HG03442 (cell line): Measurements from ENCODE around the gene TMTC1.
"Not testable (repeated sequence)": the region's sequence is repeated elsewhere in the genome, so short reads cannot be mapped to it uniquely, and the experiment has no call there.

Experiments used
- ATAC-seq: cut with Tn5 transposase; IDR thresholded peaks from one replicate; pipeline ENCODE4 v1.9.1; 2021; ENCODE audit warnings: mild to moderate bottlenecking, moderate library complexity; ENCODE audit not compliant: unreplicated experiment

The TMTC1 gene

DNA sequence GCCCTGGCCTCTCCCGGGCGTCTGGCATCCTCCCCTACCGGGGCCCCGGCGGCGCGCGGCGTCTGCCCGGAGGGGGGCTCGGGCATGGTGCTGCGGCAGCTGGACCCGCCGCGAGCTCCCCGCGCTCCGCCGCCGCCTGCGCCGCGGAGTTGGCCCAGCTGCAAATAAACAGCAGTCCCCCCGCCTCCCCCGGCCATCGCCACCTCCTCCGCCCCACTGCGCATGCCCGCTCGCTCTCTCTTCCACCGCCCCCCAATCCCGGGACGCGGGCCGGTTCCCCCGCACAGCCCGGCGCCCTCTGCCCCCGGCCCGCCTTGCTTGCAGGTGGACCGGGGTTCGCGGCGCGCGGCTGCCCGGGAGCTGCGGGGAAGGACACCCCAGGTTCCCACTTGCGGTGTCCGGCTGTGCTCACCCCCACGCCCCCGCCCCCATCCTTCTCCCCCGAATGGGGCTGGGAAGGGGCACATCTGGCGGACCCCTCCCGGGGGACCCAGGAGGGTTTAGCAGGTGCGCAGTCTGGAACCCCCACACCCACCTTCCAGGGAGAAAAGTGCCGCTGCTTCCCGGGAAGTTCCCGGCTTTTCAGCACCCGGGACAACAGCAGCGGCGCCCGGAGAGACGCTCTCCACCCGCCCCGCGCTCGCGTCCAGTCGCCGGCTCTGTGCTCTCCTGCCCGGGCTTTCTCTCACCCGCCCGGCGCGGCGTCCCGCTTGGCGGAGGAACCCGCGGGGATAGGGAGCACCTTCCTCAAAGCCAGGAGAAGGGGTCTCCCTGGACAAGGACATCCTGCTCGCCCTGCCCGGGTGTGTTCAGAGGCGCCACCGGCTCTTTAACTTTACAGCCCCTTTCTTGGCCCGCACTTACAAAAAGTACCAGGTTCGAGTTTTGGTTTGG lies at the start of gene TMTC1:
Gene TMTC1 (minus strand): TSS at position 170 of the 894 bp plus-strand sequence. CDS start 191 bp downstream, outside the sequence.
- ATAC-seq = no peak

DNA sequence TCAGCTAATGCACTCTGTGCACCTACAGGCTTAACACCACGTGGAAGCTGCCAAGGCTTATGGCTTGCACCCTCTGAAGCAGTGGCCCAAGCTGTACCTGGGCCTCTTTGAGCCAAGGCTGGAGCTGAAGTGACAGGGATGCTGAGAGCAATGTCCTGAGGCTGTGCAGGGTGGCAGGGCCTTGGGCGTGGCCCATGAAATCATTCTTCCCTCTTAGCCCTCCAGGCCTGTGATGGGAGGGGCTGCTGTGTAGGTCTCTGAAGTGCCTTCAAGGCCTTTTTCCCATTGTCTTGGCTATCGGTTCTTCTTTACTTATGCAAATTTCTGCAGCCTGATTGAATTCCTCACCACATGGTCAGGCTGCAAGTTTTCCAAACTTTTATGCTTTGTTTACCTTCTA lies 47.4 kb upstream of the TMTC1 start:
- no peak for ATAC-seq

- ATAC-seq = no peak
Observed at GRCh38 chr12:29830391-29830790, 46.6 kb upstream of the TMTC1 start.

DNA sequence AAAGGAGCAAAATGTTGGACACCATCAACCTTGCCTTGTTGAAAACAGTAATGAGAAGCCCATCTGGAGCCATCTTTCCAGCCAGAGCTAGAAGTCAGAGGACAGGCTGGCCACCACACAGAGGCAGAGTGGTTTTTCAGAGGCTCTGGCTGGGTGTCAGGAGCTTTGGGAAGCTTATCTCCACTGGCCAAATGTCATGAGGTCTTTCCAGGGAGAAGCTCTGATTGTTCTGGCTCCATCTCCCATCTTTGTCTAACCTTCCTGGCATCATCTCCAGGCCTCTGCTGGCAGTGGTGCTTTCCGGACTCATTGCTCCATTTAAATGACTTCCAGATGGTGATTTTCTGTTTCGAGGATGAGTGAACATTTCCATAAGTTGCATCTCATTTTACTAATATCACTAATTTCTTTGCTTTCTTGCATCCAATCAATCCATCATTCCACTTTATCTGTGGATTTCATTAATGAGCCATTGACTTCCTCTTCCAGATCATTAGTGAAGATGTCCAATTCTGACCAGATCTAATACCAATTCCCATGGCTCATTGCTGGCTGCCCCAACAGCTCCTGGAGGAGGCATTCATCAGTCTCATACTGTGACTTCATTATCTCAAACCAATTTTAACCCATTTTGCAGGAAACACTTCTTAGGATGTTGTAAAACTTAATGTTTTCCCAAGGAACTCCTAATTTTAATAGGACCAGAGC lies 35.3 kb upstream of the TMTC1 start:
- no peak for ATAC-seq

DNA sequence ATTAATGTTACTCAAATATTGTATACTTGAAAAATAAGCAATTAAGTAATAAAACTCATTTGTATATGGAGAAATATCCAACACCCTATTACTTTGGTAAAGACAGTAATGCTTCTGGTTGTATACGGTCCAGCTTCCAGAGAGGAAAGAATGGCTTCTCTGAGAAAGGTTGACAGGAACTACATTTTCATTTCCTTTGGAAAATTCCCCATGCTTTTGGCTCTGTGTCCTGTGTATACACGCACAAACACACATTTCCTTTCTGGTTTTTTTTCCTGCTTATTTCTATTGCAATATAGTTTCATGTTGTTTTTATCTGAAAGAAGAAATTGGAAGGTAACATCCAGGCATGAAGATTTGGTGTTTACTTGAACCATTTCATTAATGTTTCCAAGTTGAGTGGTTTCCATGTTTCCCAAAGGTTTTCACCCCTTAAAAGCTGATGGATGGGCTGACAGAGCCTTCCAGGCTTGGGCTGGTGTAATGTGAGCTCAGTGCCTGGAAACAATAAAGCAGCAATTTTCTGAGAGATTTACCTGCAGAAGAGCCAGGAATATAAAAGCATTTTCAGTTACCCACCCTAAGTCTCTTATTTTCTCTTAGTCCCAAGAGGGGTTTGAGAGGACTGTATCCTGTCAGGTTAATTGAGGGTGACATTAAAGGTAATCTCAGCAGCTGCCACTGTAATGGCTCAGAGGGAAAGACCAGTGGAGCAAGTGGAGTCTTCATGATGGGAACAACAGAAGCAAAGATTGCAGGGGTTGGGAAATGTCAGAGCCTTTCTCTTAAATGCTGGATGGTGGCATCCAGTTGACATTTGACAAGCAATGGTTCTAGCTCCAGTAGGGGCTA lies 33.4 kb upstream of the TMTC1 start:
- ATAC-seq = no peak

DNA sequence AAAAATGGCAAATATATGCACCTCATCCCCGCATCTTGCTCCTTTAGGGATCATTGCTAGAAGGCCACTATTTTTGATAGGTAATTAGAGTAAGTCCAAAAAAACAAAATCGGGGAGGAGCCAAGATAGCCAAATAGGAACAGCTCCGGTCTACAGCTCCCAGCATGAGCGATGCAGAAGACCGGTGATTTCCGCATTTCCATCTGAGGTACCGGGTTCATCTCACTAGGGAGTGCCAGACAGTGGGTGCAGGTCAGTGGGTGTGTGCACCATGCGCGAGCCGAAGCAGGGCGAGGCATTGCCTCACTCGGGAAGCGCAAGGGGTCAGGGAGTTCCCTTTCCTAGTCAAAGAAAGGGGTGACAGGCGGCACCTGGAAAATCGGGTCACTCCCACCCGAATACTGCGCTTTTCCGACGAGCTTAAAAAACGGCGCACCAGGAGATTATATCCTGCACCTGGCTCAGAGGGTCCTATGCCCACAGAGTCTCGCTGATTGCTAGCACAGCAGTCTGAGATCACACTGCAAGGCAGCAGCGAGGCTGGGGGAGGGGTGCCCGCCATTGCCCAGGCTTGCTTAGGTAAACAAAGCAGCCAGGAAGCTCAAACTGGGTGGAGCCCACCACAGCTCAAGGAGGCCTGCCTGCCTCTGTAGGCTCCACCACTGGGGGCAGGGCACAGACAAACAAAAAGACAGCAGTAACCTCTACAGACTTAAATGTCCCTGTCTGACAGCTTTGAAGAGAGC lies 26.0 kb upstream of the TMTC1 start:
- ATAC-seq = not testable (repeated sequence)

GRCh38 chr12:29807129-29807528 lies 23.4 kb upstream of the TMTC1 start:
- ATAC-seq = no peak

DNA sequence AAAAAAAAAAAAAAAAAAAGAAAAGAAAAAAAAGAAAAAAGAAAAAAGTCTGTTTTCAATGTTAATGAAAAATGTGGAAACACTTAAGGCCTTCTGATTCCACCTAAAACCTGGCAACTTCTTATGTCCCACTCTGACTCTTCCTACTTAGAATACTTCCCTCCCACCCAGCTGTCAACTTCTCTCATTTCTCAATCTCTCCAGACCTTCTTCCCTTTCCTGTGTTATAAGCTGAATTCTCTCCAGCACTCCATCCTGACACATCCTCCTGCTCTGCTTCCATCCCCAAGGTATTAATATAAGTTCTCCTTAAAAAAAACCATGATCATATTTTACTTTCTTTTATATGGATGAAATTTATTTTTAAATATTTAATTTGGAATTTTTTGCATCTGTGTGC lies 20.3 kb upstream of the TMTC1 start:
- ATAC-seq = no peak

GRCh38 chr12:29799591-29799990 lies 15.8 kb upstream of the TMTC1 start:
- ATAC-seq = no peak

GRCh38 chr12:29797565-29798355 lies 14.0 kb upstream of the TMTC1 start:
- ATAC-seq = no peak

GRCh38 chr12:29796823-29797263 lies 13.1 kb upstream of the TMTC1 start:
- no peak for ATAC-seq

GRCh38 chr12:29795715-29796114 lies 12.0 kb upstream of the TMTC1 start:
- ATAC-seq = no peak

GRCh38 chr12:29794862-29795261 lies 11.1 kb upstream of the TMTC1 start:
- ATAC-seq = no peak

- ATAC-seq = no peak
Observed at GRCh38 chr12:29792853-29793252, 9.1 kb upstream of the TMTC1 start.

- ATAC-seq = no peak
Observed at GRCh38 chr12:29792132-29792531, 8.4 kb upstream of the TMTC1 start.

DNA sequence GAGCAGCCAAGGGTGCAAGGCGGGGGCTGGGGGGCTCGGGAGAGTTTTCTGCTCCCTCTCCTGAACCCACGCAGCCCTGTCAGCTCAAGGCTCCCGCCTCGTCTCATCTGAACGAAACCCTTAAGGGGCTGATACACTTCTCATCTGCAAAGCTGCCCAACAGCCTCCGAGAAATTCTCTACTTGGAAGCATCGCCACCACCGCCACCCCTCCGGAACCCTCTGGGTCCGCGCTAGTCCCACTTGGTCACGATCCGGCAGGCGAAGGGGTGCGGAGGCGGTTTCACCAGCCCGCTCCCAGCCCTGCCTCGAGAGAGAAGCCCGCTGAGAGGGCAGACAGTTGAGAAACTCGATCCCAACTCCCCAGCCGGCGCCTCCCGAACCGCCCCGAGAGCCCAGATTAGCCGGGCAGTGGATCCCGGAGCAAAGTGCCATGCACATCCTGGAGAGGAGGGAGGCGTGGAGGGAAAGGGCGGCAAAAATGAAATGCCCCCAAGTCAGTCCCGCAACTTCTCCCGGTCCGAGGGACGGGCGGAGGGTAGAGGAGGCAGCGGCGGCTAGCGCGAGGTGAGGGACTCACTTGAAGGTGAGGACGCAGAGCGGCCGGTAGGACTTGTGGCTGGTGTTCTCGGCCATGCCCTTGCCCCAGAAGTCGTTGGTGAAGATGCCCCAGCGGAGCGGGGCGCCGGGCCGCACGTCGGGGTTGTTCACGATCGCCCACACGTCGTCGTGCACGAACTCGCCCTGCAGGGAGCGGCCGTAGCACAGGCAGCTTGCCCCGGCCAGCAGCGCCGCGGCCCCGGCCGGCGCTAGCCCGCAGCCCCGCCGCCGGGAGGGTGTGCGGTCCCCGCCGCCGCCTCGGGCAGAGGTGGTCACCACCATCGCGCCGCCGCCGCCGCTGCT lies 620 bp downstream of the TMTC1 start:
- peak; percentile 8 for ATAC-seq

DNA sequence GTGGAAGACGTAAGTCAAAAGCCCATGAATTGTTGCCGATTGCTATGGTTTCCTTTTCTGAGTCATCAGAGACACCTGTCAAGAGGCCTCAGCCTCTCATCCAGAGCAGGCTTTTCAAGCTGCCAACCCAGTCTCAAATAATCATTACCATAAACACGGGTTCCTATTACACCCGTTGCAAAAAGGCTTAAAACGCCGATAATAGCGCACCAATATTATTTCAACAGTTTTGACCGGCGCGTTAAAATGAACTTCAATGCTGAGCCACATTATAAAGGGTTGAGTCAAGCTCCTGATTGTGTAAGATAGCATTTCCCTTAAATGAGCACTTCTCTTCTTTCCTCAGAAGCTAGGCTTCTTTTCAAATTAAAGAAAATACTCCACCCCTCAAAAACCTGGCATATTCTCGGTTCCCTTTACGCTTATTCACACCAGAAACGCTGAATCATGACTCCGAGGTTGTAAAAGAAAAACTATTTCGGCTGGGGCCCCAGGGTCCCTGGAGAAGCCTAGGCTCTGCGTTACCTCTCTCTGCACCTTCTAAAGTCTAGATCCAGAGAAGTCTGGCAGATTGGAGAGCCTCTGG lies 1.4 kb downstream of the TMTC1 start:
- ATAC-seq = peak; percentile 72

DNA sequence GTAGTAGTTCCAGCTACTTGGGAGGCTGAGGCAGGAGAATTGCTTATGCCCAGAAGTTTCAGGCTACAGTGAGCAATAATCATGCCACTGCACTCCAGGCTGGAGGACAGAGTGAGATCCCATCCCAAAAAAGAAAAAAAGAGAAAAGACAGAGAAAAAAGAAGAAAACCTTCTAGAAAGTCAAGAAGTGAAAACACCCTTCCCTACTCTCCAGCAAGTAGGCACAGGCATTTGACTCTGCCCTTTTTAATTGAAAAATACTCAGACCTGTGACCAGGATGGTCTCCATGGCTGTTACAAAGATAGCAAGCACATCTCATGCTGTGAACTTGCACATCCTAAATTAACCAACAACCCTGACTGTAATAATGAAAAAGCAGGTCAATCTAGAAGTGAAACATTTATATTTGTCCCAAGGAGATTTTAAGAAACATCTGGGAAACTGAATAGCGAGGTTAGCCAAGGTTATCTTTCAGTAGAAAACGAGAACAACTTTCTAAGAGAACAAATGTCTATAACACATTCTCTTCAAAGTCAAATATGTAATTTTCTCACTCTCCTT lies 2.0 kb downstream of the TMTC1 start:
- ATAC-seq = peak; percentile 35
